ENCODE measurements around the gene LIPG.

The LIPG gene

DNA sequence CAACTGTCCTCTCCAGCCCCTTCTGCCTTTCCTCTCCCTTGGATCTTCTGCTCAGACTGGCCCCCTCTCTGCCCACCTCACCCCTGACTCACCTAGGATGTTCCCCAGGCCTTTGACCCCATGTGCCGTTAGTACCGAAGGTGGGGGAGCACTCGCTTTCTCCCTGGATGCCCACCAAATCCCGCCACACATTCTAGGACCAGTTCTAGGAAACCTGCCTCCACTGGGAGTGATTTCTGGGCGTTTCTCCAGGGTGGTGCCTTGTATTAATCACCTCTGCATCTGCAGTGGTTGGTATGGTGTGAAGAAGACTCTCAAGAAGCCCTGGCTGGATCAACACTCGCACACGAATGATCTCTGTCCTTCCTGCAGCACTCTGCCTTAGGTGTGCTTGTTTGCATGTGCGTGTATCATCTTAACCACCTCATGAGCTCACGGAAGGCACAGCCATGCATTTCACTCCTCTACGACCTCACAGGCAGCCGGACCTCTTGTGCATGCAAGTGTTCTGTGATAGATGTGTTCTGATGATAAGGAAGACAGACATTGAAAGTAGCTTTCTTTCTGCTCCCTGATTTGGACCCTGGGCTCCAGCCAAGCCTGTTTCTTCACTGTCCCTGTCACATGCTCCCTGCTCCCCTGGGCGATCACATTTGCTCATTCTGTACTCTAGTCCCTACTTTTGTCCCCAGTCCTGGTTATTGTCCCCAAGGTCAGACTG, 69.4 kb downstream of the LIPG start:
- no peak for DNase-seq (ENCODE audit: low read depth in 2 of 3, low spot score in 2 of 3)

DNA sequence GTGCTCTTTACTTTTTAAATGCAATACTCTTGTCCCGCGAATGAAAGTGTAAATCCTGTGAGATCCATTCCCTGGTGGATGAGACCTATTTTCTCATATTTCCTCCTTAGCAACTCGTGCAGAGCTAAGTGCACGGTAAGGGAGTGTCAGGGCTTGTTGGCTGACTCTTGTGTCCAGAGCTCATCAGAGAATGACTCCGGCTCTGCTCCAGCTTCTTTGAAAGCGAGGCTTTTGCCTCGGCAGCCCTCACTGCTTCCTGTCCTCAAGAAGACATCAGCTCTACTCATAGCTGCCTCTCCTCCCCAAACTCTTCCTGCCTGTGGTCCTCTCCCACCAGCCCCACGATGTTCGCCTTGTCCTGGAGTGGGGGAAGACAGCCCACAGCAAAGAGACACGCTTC, 70.7 kb downstream of the LIPG start:
- DNase-seq (ENCODE audit: low read depth in 2 of 3, low spot score in 2 of 3), result no peak

DNA sequence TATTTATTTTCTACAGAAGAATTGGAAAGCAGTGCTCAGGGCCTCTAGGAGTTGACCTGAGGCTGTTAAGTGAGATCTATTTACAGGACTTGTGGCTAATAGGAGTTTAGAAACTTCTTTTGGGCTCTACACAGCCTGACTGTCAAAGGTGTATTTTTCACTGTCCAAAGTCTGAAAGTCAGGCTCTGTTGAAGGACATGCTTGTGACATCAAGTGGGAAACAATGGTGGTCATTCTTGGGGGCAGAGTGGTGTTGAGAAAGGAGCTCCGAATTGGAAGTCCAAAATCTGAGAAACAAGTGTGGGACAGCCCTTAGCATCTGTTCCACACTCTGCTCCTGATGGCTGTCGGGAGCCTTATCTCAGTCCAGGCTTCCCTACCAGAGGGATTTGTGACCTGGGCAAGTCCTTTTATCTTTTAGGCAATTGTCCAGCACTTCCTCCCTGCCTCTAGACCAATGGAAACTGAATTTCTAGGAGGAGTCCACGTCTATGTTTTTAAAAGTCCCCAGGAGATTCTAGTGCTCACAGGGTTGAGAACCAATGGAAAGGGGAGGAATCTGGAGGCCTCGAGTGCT, 76.4 kb downstream of the LIPG start:
- DNase-seq (ENCODE audit: low read depth in 2 of 3, low spot score in 2 of 3), result no peak

DNA sequence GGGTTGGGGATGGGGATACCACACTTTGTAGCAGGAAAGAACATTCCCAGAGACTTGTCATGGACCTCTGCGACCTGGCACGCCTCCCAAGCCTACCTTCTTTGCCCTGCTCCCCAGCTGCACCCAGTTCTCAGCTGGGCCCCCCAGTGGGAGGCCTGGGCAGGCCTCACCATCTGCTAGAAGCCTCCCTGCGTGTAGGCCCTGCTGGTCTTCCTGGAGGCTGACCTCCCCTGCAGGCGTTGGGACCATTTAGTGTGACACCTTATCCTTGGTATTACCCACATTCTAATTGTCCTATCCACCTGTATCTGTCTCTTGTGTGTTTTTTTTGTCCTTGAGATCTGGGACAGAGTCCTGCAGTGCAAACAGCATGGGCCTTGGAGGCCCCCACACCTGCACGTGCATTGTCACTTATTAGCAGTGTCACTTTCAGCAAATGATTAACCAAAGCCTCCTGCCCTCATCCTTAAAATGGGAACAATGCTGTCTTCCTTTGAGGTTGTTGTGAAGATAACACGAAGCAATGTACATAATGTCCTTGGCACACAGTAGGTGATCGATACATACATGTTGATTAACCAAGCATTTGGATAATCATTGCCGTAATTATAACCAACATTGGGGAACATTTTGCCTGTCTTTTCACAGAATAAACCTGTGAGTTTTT, 77.2 kb downstream of the LIPG start:
- DNase-seq (ENCODE audit: low read depth in 2 of 3, low spot score in 2 of 3), result no peak

DNA sequence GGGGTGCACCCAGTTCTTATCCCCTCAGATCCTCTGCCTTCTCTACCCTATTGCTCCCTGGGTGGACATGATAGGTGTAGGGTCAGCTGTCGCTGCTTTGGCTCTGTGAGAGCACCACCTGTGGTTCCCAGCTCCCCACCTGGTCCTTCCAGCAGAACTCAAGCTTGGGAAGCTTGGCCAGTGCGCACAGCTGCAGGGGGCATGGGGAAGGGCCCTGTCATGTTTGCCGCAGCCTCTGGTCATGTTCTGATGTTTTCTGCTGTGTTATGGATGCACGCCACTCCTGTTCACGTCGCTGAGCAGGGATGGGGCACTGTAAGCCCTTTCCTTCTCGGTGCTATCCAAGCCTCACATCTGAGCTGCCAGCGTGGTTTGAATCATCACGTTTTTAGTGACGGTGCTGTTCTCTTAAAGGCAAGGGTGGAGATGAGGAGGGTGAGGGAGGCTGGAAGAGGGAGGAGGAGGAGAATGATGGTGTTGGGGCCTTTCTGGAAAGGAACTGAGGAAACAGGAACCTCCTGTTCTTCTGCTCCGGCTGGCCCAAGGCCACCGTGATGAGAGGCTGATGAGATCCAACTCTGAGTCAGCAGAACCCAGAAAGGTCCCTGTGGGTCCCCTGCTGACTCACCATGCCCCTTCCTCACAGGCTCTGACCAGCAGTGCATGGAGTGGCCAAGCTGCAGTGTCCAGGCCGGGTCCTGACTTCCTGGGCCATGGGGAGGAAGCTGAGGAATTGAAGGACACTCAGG, 78.0 kb downstream of the LIPG start:
- no peak for DNase-seq (ENCODE audit: low read depth in 2 of 3, low spot score in 2 of 3)

DNA sequence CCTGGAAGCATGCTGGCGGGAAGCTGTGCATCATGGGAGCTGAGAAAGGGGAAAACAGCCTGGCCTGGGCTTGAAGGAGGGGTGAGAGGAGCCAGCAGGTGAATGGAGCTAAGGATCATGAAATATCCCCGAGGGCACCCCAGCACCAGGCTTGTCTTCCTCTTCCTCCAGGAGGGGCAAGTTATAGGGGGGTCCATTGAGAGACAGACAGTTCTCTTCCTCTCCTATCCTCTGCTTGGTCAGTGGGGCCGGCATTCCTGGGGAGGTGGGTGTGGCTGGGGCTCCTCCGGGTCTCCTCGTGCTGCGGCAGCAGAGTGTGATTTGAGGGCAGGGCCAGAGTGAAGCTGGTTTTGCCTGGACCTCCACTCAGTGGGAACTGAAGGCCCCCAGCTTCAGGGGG, 78.9 kb downstream of the LIPG start:
- no peak for DNase-seq (ENCODE audit: low read depth in 2 of 3, low spot score in 2 of 3)

DNA sequence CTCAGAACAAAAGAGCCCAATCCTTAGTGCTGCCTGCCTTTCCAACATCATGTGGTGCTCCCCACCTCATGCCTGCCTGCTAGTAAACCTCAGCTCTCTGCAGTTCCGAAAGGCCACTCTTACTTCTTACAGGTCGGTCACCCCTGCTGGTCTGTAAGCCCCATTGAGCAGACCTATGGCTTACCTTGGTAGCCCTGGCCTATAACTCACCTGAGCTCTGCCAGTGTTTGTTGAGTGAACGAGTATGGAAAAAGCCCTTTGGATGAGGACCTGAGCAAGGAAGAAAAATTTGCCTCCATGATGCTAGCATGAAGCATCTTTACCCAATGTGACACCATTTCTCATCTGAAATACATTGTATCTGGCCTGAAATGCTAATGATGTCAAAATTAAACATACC, 83.3 kb downstream of the LIPG start:
- no peak for DNase-seq (ENCODE audit: low read depth in 2 of 3, low spot score in 2 of 3)

DNA sequence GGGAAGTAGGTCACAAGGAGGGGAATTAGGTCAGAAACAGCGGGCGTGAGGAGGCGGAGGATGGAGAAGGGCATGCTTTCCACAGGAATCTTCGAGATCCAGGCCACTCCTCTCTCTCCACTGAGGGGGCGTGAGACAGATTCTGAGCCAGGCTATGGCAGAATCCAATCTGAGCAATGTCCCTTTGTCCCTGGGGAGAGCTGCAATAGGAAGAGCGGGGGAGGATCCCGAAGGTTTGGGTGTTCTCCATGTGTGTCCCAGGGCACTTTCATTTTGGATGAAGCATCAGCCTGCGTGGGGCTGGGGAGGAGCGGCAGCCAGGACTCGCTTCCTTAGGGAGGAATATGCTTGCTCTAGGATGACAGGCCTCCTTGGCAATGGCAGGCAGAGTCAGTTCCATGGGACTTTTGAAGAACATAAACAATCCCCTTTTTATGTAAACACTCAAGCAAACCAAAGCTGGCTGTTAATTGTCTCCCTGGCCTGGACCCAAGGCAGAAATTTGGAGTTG, 84.0 kb downstream of the LIPG start:
- DNase-seq (ENCODE audit: low read depth in 2 of 3, low spot score in 2 of 3), result no peak

DNA sequence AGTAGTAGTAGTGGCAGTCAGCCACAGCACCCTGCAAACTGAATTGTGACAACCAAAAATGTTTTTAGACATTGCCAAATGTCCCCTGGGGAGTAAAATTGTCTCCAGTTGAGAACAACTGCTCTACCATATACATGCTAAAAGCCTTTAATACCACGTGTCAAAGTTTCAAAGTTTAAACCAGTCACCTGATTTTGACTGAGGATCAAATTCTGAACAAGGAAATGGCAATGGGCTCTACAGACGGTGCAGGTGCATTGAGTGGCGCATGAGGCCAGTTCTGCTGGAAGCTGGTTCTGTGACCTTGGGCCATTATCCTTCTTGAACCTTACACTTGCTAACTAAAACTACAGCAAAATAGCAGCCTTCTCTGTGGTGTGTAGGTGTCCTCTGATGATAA, 85.0 kb downstream of the LIPG start:
- no peak for DNase-seq (ENCODE audit: low read depth in 2 of 3, low spot score in 2 of 3)

DNA sequence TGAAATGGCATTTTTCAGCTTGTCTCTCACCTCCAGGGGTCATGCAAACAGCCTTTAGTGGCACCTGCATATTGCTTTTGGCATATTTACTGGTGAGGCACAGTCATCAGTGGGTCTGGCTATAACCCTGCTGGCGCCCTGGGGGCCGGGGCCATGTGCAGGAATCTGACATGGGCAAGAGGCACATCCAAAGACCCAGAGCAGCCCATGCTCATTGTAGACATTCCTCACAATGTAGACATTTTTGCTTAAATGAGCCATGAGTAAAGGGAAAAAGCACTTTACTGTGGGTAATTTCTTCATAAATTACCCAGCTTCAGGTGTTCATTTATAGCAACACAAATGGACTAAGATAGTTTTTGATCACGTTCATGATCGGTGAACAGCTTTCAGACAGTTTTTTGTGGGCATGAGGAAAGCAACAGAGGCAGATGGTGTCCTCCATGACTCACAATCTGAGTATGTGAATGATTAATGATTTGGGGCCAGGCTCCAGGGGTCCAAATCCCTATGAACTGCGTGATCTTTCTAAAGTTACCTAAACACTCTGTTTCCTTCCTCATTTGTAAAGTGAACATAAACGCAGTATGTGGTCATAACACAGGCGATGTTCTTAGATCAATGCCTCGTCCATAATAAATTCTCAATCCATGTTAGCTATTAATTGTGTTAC, 85.8 kb downstream of the LIPG start:
- no peak for DNase-seq (ENCODE audit: low read depth in 2 of 3, low spot score in 2 of 3)

DNA sequence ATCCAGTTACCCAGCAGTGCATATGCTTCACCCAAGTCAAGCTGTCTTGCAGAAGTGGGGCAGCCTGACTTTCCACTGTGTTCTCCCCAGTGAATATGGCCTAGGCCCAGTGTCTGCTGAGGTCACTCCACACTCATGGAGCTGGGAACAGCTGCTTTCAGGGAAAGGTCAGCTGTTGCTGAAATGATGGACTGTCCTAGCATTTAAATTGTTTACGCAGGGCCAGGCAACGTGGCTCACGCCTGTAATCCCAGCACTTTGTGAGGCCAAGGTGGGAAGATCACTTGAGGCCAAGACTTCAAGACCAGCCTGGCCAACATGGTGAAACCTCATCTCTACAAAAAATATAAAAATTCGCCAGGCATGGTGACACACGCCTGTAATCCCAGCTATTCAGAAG, 86.5 kb downstream of the LIPG start:
- DNase-seq (ENCODE audit: low read depth in 2 of 3, low spot score in 2 of 3), result no peak
